CD4-positive, alpha-beta T cell treated with Interleukin-6 for 4 hours (primary cell): ENCODE measurements around the gene MAPK1IP1L.
A peak's percentile ranks its signal among the peaks of the same experiment; 100 is the strongest.

Source experiments
- DNase-seq: peaks from one replicate; pipeline ENCODE4 v3.0.0-alpha.2; 2020; ENCODE audit warnings: mixed read lengths

Gene MAPK1IP1L

DNA sequence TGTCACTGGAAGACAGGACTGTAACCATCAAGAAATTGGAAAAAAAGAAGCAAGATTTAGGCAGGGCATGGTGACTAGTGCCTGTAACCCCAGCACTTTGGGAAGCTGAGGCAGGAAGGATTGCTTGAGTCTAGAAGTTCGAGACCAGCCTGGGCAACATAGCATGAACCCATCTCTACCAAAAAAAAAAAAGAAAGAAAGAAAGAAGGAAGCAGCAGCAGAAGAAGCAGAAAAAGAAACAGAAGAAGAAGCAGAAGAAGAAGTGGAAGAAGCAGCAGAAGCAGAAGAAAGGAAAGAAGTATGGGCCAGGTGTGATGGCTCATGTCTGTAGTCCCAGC, 47.1 kb downstream of the MAPK1IP1L start:
- DNase-seq, result no peak

DNA sequence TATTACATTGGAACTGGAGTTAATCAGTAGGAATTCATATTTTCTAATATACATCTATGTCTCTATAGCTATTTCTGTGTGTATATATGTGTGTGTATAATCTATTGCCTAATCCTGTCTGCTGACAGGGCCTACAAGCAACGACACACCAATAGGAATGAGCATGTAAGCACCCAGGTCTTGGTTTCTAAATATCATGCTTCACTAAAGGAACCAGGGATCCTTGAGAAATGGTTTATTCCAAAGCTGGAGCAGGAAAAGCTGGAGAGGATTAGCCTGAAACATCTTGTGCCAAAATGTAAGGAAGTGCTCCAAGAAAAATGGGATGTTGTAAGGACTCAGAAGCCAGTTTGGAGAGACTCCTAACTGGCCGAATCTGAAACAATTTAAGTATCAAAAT, 48.3 kb downstream of the MAPK1IP1L start:
- no peak for DNase-seq

DNA sequence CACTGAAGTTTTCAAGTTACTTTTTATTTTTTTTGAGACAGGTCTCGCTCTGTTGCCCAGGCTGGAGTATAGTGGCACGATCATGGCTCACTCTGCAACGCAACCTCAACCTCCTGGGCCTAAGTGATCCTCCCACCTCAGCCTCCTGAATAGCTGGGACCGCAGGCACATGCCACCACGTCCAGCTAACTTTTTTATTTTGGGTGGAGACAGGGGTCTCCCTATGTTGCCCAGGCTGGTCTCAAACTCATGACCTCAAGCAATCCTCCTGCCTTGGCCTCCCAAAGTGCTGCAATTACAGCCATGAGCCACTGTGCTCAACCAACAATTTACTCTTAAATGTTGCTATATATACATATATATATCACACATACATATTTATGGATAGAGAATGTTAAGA, 50.3 kb downstream of the MAPK1IP1L start:
- DNase-seq, result no peak

DNA sequence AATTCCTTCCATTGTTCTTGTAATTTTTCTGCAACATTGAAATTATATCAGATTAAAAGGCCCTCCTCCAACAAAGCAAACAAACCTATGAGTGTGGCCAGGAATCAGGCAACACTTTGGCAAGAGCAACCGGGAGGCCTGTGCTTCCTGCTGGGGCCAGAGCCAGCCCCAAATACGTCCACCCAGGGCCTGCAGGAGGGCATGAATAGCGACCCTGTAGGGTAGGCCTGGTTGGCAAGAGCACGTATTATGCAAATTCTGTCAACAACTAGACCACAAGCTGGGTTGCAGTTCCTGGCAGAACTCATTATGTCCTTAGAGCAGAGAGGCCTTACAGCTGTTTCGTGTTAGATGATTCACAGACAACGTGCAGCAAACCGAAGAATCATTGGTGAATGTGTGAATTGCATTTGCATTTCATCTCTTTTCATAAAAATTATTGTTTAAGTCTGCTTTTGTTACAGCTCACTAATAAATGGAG, 50.7 kb downstream of the MAPK1IP1L start:
- peak; percentile 62 for DNase-seq

DNA sequence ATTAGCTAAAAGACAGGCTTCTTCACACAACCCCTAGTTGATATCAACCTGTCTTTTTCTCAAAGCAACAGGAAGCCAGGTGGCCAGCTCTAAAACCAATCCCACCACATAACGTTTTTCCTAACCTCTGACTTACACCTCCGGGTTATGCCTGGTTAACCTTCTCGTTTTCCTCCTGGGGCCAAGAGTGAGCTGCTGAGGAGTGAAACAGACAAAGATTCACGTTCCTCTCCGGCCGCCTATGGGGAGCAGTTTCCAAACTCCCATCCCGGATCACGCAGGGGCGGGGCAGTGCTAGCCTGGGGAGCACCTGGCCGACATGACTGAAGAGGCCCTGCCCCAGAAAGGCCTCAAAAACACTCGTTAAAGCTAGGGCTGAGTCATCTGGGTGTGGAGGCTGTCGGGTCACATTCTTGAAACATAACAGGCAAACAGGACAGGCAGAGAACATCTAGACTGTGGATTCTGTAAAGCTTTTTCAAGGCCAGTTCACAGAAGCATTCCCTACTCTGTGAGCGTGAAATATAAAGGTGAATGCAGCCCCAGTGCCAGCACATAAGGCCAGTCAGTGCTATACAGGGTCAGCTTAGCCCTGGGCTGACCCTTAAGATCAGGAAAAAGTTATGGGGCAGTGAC, 51.7 kb downstream of the MAPK1IP1L start:
- peak; percentile 73 for DNase-seq

DNA sequence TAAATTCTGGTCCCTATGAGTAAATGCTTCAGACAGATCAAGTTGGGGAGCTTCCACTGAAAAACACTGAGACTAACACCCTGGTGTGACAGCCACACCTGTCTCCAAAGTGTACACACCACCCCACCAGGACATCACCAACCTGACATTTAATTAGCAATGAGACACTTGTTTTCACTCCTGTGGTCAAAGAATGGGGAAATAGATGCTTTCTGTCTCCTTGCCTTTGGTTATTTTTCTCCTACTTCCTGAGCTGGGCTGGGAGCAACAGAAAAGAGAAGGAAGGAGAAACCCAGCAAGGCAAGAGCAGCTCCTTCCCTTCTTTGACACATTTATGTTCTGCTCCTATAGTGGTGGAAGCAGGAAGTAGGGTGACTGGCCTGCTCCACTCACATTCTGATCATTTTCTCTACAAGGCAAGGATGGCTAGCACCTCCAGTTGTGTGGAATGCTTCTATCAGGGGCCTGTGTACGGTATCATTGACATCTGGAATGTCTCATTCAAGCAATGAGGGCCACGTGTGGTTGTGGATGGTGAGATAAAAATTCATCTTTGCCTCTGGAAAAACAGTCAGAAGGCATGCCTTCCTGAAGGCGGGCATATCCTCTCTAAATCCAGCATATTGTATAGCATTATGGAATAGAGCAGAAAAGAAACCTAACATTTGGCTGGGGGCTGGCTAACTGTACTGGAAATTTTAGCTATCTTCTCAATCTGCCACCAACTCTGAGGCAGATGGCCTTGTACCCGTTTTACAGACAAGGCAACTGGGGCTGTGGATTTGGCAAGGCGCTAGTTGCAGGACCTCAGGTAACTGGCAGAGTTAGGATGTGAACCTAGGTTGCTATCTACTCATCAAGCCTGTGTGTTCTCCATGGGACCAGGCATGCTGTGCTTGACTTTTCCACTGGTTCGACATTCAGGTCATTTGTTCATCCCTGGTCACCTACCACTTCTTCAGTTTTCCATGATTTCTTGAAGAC, 52.8 kb downstream of the MAPK1IP1L start:
- no peak for DNase-seq

DNA sequence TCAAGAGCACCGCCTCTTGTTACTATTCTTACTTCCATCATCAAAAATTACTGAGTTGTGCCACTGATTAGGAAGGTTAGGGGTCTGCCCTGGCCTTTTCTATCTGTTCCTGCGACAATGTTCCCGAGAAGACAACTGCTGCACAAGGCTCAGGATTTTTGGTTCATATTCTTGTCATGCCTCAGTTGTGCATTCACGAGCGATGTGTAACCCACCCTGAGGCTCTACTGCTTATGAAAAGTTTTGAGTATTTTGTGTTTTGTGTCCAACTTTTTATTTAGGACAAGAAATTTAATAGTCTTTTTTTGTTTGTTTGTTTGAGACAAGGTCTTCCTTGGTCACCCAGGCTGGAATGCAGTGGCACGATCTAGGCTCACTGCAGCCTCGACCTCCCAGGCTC, 54.5 kb downstream of the MAPK1IP1L start:
- DNase-seq, result no peak

DNA sequence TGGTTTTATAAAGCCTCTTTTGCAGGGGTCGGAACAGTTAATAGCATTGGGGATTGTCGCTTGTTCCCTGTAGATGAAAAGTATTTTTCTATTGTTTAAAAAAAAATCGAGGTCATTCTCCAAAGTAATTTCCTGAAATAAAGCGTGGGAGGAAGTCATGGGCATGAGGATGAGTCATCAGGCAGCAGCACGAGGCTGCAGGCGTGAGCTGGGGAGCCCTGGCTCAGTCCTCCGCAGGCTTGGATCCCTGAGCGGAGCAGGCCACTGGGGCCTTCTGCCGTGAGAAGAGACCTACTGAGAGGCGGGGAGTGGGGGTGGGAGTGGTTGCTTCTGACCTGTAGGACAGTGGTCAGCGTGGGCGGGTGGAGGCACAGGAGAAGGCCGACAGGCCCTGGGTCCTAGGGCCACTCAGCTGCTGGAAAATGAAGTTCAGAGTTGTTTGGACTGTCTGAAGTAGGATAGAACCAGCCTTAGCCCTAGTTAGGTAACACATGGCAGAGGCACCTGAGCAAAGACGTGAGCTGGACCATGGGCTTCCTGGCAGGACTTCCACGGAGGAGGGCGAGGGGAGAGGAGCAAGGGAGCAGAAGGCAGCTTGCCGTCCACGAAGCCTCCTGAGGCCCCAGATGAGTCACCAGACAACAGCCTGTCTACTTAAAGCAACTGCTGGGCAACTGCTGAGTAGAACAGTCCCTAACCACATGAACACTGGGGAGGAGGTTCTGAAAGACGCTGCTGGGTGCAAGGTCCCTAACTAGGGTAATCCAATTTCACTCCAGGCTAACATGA, 56.5 kb downstream of the MAPK1IP1L start:
- peak; percentile 62 for DNase-seq

DNA sequence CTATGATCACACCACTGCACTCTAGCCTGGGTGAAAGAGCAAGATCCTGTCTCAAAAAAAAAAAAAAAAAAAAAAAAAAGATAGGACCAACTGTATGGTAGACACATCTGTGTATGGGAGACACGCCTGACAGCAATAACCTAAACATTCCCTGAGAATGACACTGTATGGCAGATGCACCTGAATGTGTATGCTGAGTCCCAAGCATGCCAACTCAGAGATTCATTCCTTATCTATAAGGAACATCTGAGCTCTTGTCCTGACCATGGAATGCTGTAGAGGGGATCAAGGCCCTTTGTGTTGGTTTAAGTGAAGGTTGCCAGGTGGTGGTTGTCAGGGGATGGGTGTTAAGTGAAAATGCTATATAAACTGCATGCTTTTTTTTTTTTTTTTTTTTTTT, 58.4 kb downstream of the MAPK1IP1L start:
- DNase-seq, result no peak

DNA sequence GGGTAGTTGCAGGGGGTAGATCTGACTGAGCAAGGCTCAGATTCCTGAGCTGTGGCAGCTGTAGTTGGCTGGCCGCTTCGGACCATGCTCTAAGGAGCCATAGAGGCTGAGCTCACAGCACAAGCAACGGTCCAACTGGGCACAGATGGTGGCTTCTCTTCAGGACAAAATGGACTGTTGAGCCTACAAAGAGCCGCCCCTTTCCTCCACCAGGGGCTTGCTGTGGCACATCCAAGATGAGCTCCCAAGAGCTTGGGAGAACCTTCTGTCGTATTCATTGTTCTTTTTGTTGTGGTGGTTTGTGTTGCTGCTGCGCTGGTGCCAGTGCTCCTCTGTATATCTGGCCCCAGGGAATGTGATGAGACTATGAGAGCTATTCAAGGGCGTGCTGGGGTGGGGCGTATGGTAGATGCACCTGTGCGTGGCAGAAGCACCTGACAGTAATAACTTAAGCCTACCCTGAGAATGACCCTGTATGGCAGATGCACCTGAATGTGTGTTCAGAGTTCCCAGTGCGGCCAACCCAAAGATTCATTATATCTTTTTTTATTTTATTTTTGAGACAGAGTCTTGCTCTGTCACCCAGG, 59.8 kb downstream of the MAPK1IP1L start:
- DNase-seq, result no peak

DNA sequence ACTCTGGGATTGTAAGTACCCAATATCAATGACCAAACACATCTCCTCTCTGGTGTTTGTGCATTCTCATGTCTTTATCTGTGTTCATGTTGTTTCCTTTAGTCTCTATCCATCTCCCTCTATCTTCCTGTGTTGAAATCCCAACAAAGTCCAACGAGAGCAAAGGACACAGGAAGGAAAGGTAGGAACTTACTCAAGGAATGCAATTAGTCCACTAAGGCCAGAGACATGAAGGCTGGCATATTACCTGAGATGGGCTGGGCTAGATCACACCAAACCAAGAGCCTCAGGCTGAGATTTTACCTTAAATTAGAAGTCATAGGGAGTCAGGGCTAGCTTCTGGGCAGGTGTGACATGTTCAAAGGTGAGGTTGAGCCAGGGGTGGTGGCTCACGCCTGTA, 63.3 kb downstream of the MAPK1IP1L start:
- no peak for DNase-seq

DNA sequence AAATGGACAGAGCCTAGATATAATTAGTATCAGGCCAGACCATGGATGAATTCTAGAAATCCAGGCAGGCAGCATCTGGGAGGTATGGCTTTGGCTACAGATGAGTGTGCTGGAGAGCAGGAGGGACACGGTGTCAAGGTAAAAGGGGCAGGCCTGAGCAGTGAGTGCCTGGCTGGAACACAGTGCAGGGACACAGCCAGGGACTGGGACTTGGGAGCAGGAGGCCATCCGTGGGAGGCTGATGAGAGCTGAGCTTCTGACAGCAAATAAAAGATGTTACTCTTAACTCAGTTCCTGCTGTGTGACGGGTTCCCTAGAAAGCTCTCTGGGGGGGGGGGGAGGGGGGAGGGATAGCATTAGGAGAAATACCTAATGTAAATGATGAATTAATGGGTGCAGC, 64.0 kb downstream of the MAPK1IP1L start:
- no peak for DNase-seq

DNA sequence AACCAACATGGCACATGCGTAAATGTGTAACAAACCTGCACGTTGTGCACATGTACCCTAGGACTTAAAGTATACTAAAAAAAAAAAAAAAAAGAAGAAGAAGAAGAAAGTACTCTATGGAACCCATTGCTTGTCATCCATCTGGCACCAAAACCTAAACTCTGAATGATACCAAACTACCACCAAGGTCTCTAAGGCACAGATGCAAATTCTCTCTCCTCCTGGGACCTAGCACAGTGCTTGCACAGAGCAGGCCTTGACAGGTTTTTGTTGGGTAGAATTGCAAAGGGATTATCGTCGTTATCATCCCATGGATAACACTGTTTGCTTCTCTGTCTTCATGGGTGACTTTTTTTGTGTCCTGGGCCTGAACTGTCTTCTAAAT, 64.4 kb downstream of the MAPK1IP1L start:
- no peak for DNase-seq

DNA sequence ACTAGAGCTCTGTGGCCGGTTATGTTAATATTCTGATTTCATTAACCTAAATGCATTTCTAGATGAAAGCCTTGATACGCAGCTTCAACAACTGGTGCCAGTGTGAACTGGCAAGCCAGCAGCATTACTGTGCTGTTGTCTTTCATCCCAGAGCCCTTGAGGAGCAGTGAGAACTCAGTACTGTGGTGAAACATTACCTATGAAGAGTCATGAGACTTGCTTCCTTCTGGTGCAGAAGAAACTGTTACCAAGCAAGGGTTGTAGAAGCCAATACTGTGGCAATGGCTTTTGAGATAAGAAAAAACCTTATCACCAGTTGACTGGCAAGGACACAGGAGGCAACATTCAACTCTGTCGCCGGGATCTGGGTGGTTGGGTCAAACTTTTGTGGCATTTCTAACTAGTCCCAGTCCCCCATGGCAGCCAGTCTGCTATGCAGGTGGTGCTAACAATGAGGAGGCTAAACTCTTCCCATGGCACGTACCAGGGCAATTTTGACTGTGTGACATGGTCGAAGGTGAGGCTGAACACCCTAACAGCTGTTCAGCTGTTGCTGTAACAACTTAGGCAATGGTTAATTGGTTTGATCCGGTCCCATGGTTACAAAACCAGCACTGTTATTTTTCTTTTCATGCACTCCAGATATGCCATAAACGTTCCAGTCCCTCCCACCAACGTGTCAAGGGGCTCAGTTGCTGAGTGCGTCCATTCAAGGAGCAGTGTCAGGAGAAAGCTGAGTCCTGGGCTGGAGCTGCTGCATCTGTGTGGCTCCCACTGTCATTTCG, 65.0 kb downstream of the MAPK1IP1L start:
- no peak for DNase-seq

DNA sequence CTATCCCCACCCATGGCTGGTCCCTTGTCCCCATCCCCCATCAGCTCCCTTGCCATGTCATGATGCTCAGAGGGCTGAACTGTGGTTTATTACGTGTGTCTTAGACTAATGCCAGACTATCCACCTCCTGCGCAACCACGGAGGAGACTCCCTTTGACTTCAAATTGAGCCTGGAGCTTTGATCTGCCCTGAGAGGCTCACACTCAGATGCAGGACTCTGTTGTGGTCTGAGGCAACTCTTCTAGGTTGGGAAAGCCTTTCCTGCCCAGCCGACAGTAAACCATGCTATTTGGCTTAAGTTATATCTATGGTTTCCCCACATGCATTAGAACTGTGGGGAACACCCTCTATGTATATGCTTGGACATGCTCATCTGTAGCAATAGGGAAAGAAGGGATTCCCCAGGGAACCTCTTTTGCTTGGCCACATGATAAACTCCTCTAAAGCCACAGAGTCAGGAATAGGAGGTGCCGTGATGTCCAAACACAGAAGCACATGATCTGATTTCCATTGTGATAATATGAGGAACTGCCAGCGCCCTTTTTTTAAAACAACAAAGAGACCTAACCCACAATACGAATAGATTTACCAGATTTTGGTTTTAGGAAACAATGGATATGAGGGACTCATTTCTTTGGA, 66.5 kb downstream of the MAPK1IP1L start:
- DNase-seq, result no peak

DNA sequence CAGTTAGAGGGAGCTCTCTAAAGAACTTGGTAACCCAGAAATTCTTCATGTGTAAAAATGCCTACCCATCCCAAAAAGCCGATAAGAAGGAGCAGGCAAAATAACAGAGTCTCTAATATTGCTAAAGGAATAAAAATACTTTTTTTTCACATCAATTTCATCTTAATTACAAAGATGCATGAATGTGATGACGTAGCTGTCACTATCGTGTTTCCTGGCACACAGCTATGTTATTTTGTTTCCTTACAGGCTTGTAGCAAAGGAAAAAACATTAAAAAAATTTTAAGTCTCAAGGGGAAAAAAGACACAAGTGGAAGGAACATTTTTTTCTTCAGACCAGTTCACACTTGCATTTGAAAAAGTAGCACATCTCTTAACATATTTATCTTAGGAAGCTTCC, 67.3 kb downstream of the MAPK1IP1L start:
- DNase-seq, result no peak
